Activated CD4-positive, alpha-beta T cell treated with anti-CD3 and anti-CD28 coated beads, Interleukin-2, Interleukin-6, amounts not matched to agents 100 ng/mL and 50 ng/mL, durations not matched to agents 16 hours and 8 hours (primary cell): Measurements from ENCODE around the gene GLIS1.
A peak's percentile ranks its signal among the peaks of the same experiment; 100 is the strongest.

Source experiments
- DNase-seq: peaks from one replicate; pipeline ENCODE4 v3.0.0-alpha.2; 2020

The GLIS1 gene

DNA sequence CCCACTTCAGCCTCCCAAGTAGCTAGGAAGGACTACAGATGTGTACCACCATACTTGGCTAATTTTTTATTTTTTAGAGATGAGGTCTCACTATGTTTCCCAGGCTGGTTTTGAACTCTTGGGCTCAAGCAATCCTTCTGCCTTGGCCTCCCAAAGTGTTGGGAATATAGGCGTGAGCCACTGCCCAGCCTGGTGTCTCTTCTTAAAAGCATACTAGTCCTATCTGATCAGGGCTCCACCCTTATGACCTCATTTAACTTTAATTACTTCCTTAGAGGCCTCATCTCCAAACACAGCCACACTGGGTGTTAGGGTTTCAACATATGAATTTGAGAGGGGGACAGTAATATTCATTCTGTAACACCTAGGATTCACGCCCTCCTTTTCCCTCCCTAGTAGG is 130.9 kb downstream of the GLIS1 start:
- DNase-seq = no peak

- no peak for DNase-seq
Measured at GRCh38 chr1:53606651-53607051, 132.3 kb downstream of the GLIS1 start.

GRCh38 chr1:53606197-53606596 is 132.8 kb downstream of the GLIS1 start:
- DNase-seq = no peak

GRCh38 chr1:53605181-53605580 is 133.8 kb downstream of the GLIS1 start:
- DNase-seq = no peak

DNA sequence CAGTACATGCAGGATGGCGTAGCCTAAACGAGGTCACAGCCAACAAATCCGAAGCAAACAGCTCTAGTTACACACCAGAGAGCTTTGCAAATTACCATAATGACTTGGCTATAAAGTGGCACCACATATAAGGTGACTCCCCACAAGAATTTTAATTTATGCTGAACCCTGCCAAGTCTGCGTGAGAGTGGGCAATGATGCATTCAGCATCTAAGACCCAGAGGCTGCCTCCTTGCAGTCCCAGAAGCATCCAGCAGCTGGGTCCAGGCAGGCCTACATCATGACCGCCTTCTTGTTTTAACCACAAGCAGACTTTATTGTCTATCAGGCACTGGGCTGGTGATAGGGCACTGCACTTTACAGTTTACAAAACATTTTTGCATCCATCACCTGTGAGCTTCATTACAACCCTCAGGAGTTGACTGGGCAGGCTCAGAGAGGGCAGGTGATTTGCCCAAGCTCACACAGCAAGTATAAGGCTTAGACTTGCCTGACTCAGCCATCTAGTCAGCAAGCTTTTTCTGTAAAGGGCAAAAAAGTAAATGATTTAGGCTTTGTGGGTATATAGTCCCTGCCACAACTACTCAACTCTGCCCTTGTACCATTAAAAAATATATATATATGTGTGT is 134.6 kb downstream of the GLIS1 start:
- no peak for DNase-seq

GRCh38 chr1:53603431-53603830 is 135.5 kb downstream of the GLIS1 start:
- no peak for DNase-seq

GRCh38 chr1:53601867-53602775 is 136.8 kb downstream of the GLIS1 start:
- no peak for DNase-seq

- no peak for DNase-seq
Measured at GRCh38 chr1:53601031-53601745, 137.8 kb downstream of the GLIS1 start.

GRCh38 chr1:53600561-53600960 is 138.4 kb downstream of the GLIS1 start:
- DNase-seq = peak; percentile 7

- no peak for DNase-seq
Measured at GRCh38 chr1:53600001-53600400, 139.0 kb downstream of the GLIS1 start.

DNA sequence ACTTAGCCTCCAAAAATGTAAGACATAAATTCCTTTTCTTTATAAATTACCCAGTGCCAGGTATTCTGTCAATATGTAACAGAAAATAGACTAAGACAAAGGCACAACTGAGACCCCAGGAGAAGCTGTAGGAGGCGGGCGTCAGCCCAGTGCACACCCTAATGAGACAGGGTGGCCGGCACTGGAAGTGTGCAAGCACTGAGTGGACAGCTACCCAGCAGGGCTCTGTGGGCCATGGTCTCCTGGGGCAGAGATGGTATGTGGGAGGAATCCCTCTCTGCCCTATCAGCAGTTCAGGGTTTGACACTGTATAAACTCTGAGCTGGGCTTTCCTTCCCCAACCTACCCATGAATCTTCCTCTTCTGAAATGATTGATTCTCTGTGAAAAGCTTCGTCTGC is 139.5 kb downstream of the GLIS1 start:
- no peak for DNase-seq

DNA sequence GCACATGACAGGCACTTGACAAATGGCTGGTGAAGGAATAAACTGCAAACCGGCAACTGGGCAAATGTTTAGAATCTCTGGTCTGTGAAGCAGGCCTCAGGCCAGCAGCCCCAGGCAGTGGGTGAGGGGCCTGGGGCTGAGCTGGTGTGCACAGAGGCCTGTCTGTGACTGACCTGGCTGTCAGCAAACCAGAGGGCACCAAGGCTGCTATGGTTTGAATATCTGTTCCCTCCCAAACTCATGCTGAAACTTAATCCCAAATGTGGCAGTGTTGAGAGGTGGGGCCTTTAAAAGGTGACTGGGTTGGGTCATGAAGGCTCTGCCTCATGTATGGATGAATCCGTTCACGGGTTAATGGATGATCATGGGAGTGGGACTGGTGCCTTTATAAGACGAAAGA is 140.0 kb downstream of the GLIS1 start:
- no peak for DNase-seq

DNA sequence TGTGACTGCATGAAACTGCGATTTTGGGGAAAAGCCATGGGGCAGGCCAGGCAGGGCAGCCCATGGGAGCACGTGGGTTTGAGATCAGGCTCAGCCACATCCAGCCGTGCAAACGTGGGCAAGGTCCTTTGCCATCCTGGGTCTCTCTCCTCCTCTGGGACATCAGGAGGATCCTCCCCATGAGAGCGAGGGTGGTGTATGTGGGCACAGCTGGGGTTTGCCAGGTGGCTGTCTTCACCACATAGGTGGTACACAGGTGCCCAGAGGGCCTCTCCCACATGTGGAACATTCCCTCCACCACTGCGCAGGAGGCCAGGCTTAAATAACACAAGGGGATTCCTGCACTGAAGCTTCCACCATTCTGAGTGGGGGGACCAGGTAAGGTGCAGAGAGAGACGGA is 143.1 kb downstream of the GLIS1 start:
- no peak for DNase-seq

- no peak for DNase-seq
Measured at GRCh38 chr1:53594391-53595180, 144.4 kb downstream of the GLIS1 start.

DNA sequence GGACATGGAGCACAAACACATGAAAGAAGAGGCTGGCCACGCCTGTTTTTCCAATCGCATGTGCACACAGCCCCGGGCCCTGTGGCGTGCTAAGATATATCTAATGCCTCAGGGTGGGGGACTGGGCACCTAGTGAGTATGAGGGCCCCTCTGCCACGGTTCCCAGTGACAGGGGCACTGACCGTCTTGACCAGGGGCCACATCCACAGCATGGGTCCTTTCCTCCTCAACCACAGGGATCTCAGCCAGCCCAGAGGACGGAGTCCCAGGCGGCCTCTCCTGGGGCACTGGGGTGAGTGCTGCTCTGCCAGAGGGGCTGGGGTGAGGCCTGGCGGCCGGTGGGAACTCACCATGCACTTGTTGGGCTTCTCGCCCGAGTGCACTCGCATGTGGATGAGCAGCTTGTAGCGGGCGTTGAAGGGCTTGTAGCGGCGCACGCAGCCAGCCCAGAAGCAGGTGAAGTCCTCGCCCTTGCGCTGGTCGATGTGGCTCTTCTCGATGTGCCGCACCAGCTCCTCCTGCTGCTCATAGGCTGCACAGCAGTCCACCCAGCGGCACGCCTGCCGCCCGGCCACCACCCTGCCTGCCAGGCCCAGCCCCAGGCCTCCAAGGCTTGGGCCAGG is 145.1 kb downstream of the GLIS1 start:
- DNase-seq = peak; percentile 16

DNA sequence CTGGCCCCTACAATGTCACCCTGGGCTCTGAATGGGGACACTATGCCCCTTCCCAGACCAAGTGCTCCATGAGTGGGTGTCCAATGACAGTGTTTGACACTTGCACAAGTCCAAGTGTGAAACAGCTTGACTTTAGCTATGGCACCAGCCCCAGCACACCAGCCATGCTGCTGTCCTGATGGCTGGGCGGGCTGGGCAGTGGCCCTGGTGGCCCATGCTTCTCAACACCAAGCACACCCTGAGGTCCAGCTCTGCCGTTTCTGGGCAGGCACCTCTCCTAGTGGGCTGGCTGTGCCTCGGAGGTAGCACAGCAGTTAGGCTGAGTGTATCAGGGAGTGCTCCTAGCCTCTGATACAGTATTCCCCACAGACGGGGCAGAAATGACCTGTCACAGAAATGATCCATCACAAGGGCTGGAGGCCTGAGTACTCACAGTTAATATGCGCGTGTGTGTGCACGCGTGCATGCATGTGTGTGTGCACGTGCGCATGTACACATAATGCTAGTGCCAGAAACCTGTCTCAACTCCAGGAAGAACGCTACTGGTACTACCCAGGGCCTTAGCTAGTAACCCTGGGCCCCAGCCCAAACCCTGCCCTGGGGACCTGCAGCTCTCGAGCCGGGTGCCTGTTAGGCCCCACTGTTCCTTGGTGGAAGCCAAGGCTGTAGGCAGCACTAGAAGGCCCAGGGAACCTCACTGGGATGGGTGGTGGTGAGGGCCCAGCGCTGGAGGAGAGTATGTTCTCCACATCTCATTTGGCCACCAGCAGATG is 145.8 kb downstream of the GLIS1 start:
- no peak for DNase-seq

DNA sequence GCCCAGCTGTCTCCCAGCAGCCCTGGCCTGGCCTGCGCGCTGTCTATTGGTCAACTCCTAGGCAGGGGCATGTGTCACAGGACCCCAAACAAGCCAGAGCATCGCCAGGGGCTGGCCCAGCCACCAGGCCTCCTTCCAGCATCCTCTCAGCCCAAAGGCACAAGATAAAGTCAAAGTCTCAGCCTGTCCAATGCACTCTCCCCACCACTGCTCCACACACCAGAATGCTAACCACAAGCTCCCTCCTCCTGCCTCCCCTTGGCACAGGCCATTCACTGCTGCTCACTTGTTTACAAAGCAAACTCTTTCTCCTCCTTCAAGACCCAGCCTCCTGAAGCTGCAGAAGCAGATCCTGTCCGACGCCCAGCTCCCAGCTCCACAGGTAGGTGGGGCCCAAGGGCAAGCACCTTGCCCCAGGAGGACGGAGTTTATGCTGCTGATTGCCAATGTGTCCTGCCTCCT is 146.4 kb downstream of the GLIS1 start:
- no peak for DNase-seq

GRCh38 chr1:53591924-53592323 is 147.0 kb downstream of the GLIS1 start:
- DNase-seq = no peak

DNA sequence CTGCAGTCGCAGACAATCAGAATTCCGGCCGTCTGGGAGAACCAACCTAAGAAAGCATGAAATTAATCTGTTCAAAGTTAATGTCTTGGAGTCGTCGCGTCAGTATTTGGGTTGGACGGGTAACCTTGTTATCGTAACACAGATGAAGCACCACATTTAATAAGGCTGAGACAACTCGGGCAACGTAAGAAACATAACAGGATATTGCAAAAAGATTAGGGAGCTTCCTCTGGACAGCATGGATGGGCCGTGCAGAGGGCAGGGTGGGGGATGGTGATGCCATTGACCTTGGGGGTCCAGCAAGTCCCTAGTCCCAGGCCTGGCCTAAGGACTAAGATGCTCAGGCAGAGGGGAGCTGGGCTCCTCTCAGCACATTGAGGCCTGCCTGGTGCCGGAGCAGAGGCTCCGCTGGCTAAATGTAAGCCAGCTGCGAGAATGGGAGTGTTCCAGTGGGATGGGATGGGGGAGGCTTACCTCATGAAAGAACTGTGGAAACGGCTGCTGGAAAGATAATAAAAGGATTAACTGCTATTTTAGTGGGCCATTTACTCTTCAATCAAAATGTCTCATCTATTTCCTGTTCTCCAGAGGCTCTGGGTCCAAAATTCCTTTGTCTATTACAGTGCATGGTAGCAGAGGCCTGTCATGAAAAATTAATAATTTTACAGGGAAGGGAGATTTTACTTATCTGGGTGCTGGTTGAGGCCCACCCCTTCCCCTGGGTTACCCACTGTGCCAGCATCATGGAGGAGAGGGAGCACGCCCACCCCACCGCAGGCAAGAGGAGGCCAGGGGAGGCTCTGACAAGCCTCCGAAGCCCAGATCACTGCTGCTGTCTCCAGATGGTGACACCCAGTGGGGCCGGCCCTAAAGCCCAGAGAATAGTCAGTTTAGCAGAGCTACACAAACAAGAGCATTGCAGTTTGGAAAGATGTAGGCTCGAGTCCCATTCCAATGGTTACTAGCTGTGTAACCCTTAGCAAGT is 148.1 kb downstream of the GLIS1 start:
- no peak for DNase-seq

DNA sequence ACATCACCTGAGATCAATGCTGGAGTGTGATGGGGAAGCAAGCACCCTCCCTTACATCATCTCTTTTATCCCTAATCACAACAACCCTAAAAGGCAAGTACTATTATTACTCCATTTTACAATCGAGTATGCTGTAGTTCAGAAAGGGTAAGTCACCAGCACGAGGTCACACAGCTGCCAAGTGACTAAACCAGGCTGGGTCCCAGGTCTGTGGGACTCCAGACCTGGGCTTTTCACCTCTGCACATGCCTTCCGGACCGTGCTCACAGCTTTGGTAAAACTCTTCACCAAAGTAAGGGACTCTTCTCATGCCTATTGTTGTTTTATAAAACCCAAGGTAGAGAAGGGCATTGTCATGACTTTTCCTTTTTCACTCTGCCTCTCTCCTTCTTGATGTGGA is 148.9 kb downstream of the GLIS1 start:
- DNase-seq = no peak
